Caki2 (cell line): ENCODE data around the gene GSTT4. TPM values are rescaled to one million over a fixed set of nuclear protein-coding genes. Genes with fewer than 3 reads are reported as not detected.
"Not testable (repeated sequence)": the region's sequence is repeated elsewhere in the genome, so short reads cannot be mapped to it uniquely, and the experiment has no call there.

ENCODE experiments used
- DNase-seq: peaks from one replicate; pipeline ENCODE4 v3.0.0-alpha.2; 2015; ENCODE audit warnings: low read depth
- in situ Hi-C: cut with HindIII; loops from 2 replicates; pipeline ENCODE4 v1.10.0; 2016; ENCODE audit warnings: low sequenced_read_pairs, low pct_unique_long_range_greater_than_20kb, mixed read lengths
- total RNA-seq: library from RNA; depleted of rRNA; stranded (reverse); fragments of >200 nt; shearing (Covaris generic); gene quantifications from 2 replicates; pipeline ENCODE4 v1.2.3, GENCODE V29; 2014; ENCODE audit warnings: low replicate concordance

GSTT4 gene
- total RNA-seq, 1 experiment from 2014 or later, result not detected

- in situ Hi-C loops, result no loop called here
- DNase-seq, result no peak
Measured at GRCh38 chr22:24002272-24002671, 3.0 kb downstream of the GSTT4 start.

GRCh38 chr22:24001314-24001713 lies 3.9 kb downstream of the GSTT4 start:
- DNase-seq, result no peak
- in situ Hi-C loops, result no loop called here

GRCh38 chr22:23999779-24000178 lies 5.5 kb downstream of the GSTT4 start:
- DNase-seq, in situ Hi-C loops: not testable (repeated sequence)

DNA sequence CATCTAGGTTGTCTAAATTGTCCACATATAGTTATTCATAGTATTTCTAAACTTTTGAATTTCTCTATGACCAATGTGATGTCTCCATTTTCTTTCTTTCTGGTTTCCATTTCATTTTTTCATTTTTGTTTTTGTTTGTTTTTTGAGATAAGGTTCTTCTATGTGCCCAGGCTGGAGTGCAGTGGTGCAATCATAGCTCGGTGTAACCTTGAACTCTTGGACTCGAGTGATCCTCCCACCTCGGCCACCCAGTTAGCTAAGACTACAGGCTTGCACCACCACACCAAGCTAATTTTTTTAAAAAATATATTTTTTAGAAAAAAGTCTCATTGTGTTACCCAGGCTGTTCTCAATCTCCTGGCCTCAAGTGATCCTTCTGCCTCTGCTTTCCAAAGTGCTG lies 8.2 kb downstream of the GSTT4 start:
- in situ Hi-C loops, result no loop called here
- no peak for DNase-seq

DNA sequence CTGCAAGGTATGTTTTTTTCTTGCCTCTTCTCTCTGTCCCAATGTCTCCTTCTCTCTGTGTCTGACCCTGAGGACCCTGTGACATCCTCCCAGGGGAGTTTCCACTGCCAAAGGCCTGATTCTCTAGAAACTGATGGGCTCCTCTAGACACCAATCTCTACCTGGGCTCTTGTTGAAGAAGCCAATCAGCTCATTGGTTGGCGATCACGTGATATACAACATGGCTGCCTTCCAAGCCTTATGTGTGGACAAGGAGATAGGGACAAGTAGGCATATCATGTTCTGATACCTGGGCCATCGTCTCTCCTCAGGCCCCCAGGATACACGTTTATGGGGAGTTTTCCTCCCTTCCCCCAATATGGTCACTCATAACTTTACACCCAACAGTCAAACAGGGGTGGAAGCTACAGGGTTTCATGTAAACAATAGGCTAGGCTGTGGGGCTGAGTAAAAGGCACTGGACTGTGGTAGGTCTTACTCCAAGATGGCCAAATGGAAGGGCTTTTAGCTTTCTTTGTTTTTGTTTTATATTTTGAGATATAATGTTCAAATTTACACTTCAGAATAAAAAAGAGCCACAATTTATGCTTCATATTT lies 11.6 kb downstream of the GSTT4 start:
- DNase-seq, in situ Hi-C loops: not testable (repeated sequence)

- DNase-seq, in situ Hi-C loops: not testable (repeated sequence)
Measured at GRCh38 chr22:23993080-23993479, 12.2 kb downstream of the GSTT4 start.

GRCh38 chr22:23989583-23990244 lies 15.5 kb downstream of the GSTT4 start:
- in situ Hi-C loops, DNase-seq: not testable (repeated sequence)

GRCh38 chr22:23986538-23987178 lies 18.6 kb downstream of the GSTT4 start:
- DNase-seq, in situ Hi-C loops: not testable (repeated sequence)

DNA sequence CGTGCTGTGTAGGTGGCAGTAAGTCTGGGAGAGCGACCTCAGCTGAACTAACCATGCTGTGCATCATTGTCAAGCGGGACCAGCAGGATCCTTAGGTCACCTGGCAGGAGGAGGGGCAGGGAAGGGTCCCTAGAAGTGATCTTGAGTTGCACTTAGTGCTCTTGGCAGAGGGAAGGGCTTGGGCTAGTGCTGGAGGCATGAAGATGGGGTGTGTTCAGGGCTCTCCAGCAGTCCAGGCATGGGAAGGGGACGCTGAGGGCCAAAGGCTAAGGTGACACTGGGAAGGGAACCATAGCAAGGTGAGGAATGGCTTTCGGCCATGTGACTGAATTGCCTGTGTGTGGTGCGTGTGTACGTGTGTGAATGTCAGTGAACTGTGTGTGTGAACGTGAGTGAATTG lies 19.2 kb downstream of the GSTT4 start:
- DNase-seq, in situ Hi-C loops: not testable (repeated sequence)

DNA sequence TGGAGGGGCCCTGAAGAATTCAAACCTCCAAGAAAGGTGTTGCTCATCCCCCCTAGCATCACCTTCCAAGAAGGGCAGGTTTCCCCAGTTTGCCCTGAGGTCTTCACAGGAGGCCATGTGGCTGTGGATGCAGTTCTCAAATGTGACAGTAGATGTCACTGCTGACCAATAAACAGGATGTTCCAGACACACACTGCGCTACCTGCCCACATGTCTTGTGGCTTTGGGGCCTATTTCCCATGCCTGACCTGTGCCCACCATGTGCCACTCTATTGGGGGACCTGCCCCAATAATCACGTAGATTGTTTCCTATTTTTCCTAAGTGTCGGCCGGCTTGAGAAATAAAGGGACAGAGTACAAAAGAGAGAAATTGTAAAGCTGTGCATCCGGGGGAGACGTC lies 20.8 kb downstream of the GSTT4 start:
- in situ Hi-C loops, result no loop called here
- no peak for DNase-seq

GRCh38 chr22:23980567-23980966 lies 24.7 kb downstream of the GSTT4 start:
- in situ Hi-C loops, DNase-seq: not testable (repeated sequence)

DNA sequence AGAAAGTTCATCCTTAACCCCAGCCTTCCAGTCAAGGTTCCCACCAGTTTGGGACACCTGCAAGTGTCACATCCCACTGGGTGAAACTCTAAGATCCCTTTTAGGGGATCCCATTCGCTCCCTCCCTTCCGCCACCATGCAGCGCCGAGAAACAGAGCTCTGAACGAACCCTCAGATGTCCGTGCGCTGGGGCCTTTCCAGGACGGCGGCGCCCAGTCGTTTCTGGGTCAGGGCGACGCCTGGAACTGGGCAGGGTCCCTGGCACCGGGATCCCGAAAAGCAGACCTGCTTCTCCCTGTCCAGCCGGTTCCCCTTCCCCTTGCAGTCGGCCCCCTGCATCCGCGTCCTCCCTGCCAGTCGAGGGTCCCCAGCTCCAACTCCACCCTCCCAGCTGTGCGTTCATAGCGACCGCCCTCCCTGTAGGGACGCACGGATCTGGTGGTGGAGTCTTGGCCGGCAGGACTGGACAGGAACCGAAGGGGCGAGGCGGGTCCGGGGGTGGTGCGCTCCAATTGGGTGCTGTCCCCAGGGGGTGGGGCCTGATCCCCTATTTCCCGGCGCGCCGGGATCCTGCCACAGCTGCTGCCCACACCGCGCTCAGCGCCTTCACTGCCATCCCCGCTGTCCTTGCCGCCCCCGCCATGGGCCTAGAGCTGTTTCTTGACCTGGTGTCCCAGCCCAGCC lies 25.6 kb downstream of the GSTT4 start, which contains the start of gene GSTT2:
Gene GSTT2 (plus strand): TSS at position 578 of the 684 bp plus-strand sequence.
- DNase-seq, in situ Hi-C loops: not testable (repeated sequence)

GRCh38 chr22:23977304-23977703 lies 27.9 kb downstream of the GSTT4 start:
- DNase-seq, in situ Hi-C loops: not testable (repeated sequence)

DNA sequence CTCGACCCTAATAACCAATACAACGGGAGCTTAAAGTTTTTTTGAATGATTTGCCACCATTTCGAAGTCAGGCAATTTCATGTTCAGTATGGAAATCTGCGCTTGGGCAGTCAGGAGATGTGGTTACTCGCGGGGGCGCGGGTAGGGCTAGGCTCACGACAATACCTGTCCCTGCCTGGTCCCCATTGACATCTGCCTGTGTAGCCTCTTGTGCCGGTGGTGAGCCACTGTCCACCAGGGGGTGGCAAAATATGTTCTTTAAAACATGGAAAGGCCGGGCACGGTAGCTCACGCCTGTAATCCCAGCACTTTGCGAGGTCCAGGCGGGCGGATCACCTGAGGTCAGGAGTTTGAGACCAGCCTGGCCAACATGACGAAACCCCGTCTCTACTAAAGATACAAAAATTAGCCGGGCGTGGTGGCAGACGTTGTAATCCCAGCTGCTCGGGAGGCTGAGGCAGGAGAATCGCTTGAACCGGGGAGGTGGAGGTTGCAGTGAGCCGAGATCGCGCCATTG lies 30.4 kb downstream of the GSTT4 start:
- DNase-seq, in situ Hi-C loops: not testable (repeated sequence)

- in situ Hi-C loops, DNase-seq: not testable (repeated sequence)
Measured at GRCh38 chr22:23974345-23974744, 30.9 kb downstream of the GSTT4 start, which contains the start of gene DDT. Gene DDT (minus strand): TSS chr22:23974441. CDS start chr22:23974414, 27 bp downstream.

GRCh38 chr22:23971927-23972326 lies 33.3 kb downstream of the GSTT4 start:
- in situ Hi-C loops, DNase-seq: not testable (repeated sequence)

GRCh38 chr22:23970816-23971486 lies 34.3 kb downstream of the GSTT4 start:
- in situ Hi-C loops, result no loop called here
- no peak for DNase-seq

GRCh38 chr22:23970201-23970641 lies 35.0 kb downstream of the GSTT4 start:
- no peak for DNase-seq
- in situ Hi-C loops, result no loop called here
